H1 (cell line): ENCODE data around the gene AXIN2. TPM values are rescaled to one million over a fixed set of nuclear protein-coding genes. Genes with fewer than 3 reads are reported as not detected.

Source experiments
- CTCF ChIA-PET: fragments of 300-600 bp; sonication (Branson Sonifier 250); formaldehyde crosslinking; loops from one replicate; lab custom pipeline; 2021; ENCODE audit not compliant: partially characterized antibody; lab: Charles Lee
- POLR2A ChIA-PET: fragments of 300-600 bp; sonication (Branson Sonifier 250); formaldehyde crosslinking; loops from one replicate; lab custom pipeline; 2021; ENCODE audit warnings: inconsistent platforms; ENCODE audit not compliant: partially characterized antibody; lab: Charles Lee
- DNase-seq, 2 experiments: peaks; one replicate each; pipeline versions ENCODE4 v3.0.0 to v3.0.0-alpha.2; 2010 to 2022; ENCODE audit warnings: low spot score in 2 of 2, low read depth in 1 of 2, mixed read lengths in 1 of 2
- FAIRE-seq: peaks from 2 replicates; lab custom pipeline; 2011; peaks lifted over from hg19 to GRCh38; lab: Jason Lieb, UNC
- H2AFZ ChIP-seq: 2 replicates; pipeline ENCODE4 v1.8.1; 2012; ENCODE audit warnings: low read length, inconsistent platforms
- H2AK5ac ChIP-seq: 2 replicates; pipeline ENCODE4 v1.6.1; 2013; ENCODE audit warnings: low read depth, low read length
- H2BK120ac ChIP-seq: replicated peaks from 2 replicates; pipeline ENCODE3; 2013; ENCODE audit warnings: low read depth, low read length, inconsistent platforms
- H2BK12ac ChIP-seq: 2 replicates; pipeline ENCODE4 v1.6.1; 2013; ENCODE audit warnings: low read depth, low read length
- H2BK15ac ChIP-seq: 2 replicates; pipeline ENCODE4 v1.6.1; 2013; ENCODE audit warnings: low read length
- H2BK20ac ChIP-seq: 2 replicates; pipeline ENCODE4 v1.6.1; 2013; ENCODE audit warnings: low read length
- H2BK5ac ChIP-seq: 2 replicates; pipeline ENCODE4 v1.6.1; 2013; ENCODE audit warnings: low read depth, low read length
- H3K14ac ChIP-seq: 2 replicates; pipeline ENCODE4 v1.6.1; 2013; ENCODE audit warnings: inconsistent platforms; ENCODE audit not compliant: insufficient read length
- H3K18ac ChIP-seq: 2 replicates; pipeline ENCODE4 v1.6.1; 2013; ENCODE audit warnings: low read length; ENCODE audit errors: extremely low read depth
- H3K23ac ChIP-seq: 2 replicates; pipeline ENCODE4 v1.6.1; 2013; ENCODE audit warnings: inconsistent platforms; ENCODE audit not compliant: insufficient read length
- H3K23me2 ChIP-seq: 2 replicates; pipeline ENCODE4 v1.6.1; 2013; ENCODE audit warnings: low read depth, low read length
- H3K27ac ChIP-seq: 2 replicates; pipeline ENCODE4 v1.6.1; 2011; ENCODE audit warnings: low read depth, low read length, inconsistent platforms
- H3K27me3 ChIP-seq, 4 experiments: replicated peaks in 1 of 4; 1 replicate in 1 of 4; 2 replicates in 3 of 4; pipeline versions ENCODE4 v1.6.1 to v1.8.1; 2011 to 2013; ENCODE audit warnings: low read length in 3 of 4, mild to moderate bottlenecking in 3 of 4, inconsistent platforms in 2 of 4, mixed read lengths in 2 of 4, moderate library complexity in 1 of 4; ENCODE audit not compliant: control insufficient read depth in 3 of 4, insufficient read depth in 3 of 4; ENCODE audit errors: extremely low read depth in 1 of 4
- H3K36me3 ChIP-seq, 4 experiments: 2 replicates each; pipeline versions ENCODE4 v1.6.1 to v1.8.1; 2011 to 2013; ENCODE audit warnings: mild to moderate bottlenecking in 4 of 4, low read length in 3 of 4, moderate library complexity in 2 of 4, control low read depth in 1 of 4, inconsistent platforms in 1 of 4; ENCODE audit not compliant: insufficient read depth in 4 of 4, control insufficient read depth in 2 of 4
- H3K4ac ChIP-seq: replicated peaks from 2 replicates; pipeline ENCODE3; 2013; ENCODE audit warnings: low read length, low read depth, mixed read lengths, inconsistent platforms; ENCODE audit not compliant: insufficient read length
- H3K4me1 ChIP-seq, 4 experiments: replicated peaks in 1 of 4; 1 replicate in 1 of 4; 2 replicates in 3 of 4; pipeline versions ENCODE4 v1.6.1 to v1.8.1; 2011 to 2013; ENCODE audit warnings: low read length in 3 of 4, inconsistent platforms in 2 of 4, mixed read lengths in 1 of 4; ENCODE audit not compliant: insufficient read depth in 4 of 4, control insufficient read depth in 3 of 4
- H3K4me2 ChIP-seq, 2 experiments: 2 replicates each; pipeline versions ENCODE4 v1.6.1 to v1.8.1; 2011 to 2013; ENCODE audit warnings: low read depth in 2 of 2, low read length in 2 of 2, control low read depth in 1 of 2, inconsistent platforms in 1 of 2, mild to moderate bottlenecking in 1 of 2; ENCODE audit not compliant: insufficient read depth in 1 of 2
- H3K4me3 ChIP-seq, 4 experiments: fragments of 200-600, 300-600 bp in 1 of 4; sonication (generic), shearing (Covaris generic), sonication (Bioruptor Twin) in 1 of 4; 2 replicates each; pipeline versions ENCODE4 v1.5.1 to v1.8.1; 2011 to 2016; ENCODE audit warnings: low read length in 4 of 4, low read depth in 3 of 4, control low read depth in 2 of 4, inconsistent platforms in 2 of 4, mild to moderate bottlenecking in 2 of 4, mixed read lengths in 1 of 4, moderate library complexity in 1 of 4; ENCODE audit not compliant: insufficient read depth in 2 of 4; ENCODE audit errors: extremely low read depth in 1 of 4
- H3K56ac ChIP-seq: replicated peaks from 2 replicates; pipeline ENCODE3; 2013; ENCODE audit warnings: low read depth, mild to moderate bottlenecking, mixed read lengths, low read length, inconsistent platforms; ENCODE audit not compliant: insufficient read length
- H3K79me1 ChIP-seq: 2 replicates; pipeline ENCODE4 v1.6.1; 2013; ENCODE audit warnings: low read depth, low read length, control low read depth
- H3K79me2 ChIP-seq, 2 experiments: 2 replicates each; pipeline versions ENCODE4 v1.6.1 to v1.8.1; 2012 to 2013; ENCODE audit warnings: low read length in 2 of 2, mild to moderate bottlenecking in 2 of 2, inconsistent platforms in 1 of 2; ENCODE audit not compliant: insufficient read depth in 2 of 2, control insufficient read depth in 1 of 2
- H3K9ac ChIP-seq, 4 experiments: replicated peaks in 1 of 4; 1 replicate in 1 of 4; 2 replicates in 3 of 4; pipeline versions ENCODE4 v1.6.1 to v1.8.1; 2011 to 2013; ENCODE audit warnings: low read depth in 3 of 4, low read length in 3 of 4, control low read depth in 2 of 4, mild to moderate bottlenecking in 2 of 4, moderate library complexity in 2 of 4, inconsistent platforms in 1 of 4; ENCODE audit errors: extremely low read depth in 1 of 4
- H3K9me3 ChIP-seq, 2 experiments: 2 replicates each; pipeline versions ENCODE4 v1.6.1 to v1.8.1; 2012 to 2013; ENCODE audit warnings: mild to moderate bottlenecking in 2 of 2, moderate library complexity in 2 of 2, control low read depth in 1 of 2, inconsistent platforms in 1 of 2, low read depth in 1 of 2, low read length in 1 of 2, mixed read lengths in 1 of 2; ENCODE audit not compliant: insufficient read depth in 2 of 2
- H4K20me1 ChIP-seq, 2 experiments: replicated peaks in 1 of 2; 2 replicates each; pipeline versions ENCODE3 to v1.8.1; 2011 to 2013; ENCODE audit warnings: inconsistent platforms in 2 of 2, low read length in 2 of 2, mild to moderate bottlenecking in 1 of 2; ENCODE audit not compliant: insufficient read depth in 2 of 2, control insufficient read depth in 1 of 2
- H4K5ac ChIP-seq: 2 replicates; pipeline ENCODE4 v1.6.1; 2013; ENCODE audit warnings: low read length, low read depth, mixed read lengths, inconsistent platforms; ENCODE audit not compliant: insufficient read length
- H4K8ac ChIP-seq: 2 replicates; pipeline ENCODE4 v1.8.0; 2013; ENCODE audit warnings: mild to moderate bottlenecking, moderate library complexity, low read length, inconsistent platforms; ENCODE audit not compliant: insufficient read depth; ENCODE audit errors: extremely low read depth
- H4K91ac ChIP-seq: replicated peaks from 2 replicates; pipeline ENCODE3; 2013; ENCODE audit warnings: low read length, mixed read lengths, inconsistent platforms; ENCODE audit not compliant: insufficient read length
- TAF1 ChIP-seq: IDR thresholded peaks from 2 replicates; pipeline ENCODE4 v1.6.1; 2011; ENCODE audit warnings: mild to moderate bottlenecking, low read depth, low read length
- WGBS, 2 experiments: shearing (Covaris generic) in 1 of 2; methylation state at CpG; one replicate each; pipeline versions ENCODE4 v1.1.6 to v1.1.7; 2013 to 2015; ENCODE audit warnings: low lambda C conversion rate in 2 of 2, mixed read lengths in 2 of 2, inconsistent platforms in 1 of 2, low coverage in 1 of 2, missing lambda C conversion rate in 1 of 2; ENCODE audit not compliant: insufficient replicate concordance in 2 of 2, insufficient coverage in 1 of 2, insufficient read length in 1 of 2; ENCODE audit errors: extremely low coverage in 1 of 2, missing lambda C conversion rate in 1 of 2; 5-methylcytosine and 5-hydroxymethylcytosine counted together
- polyA plus RNA-seq, 7 experiments: library from polyadenylated mRNA; depleted of rRNA in 3 of 7; stranded (reverse) in 5 of 7; unstranded in 2 of 7; fragments of >200 nt in 5 of 7; fragments of 200-250 nt in 2 of 7; gene quantifications; 1 replicate in 5 of 7; 2 replicates in 1 of 7; 4 replicates in 1 of 7; pipeline versions ENCODE4 v1.2.1 to v1.2.3, GENCODE V29; 2011 to 2013; ENCODE audit warnings: missing spikeins in 2 of 7, mixed read lengths in 2 of 7
- total RNA-seq: library from RNA; stranded (reverse); fragmentation: NEBNext Ultra II Directional; extraction: Animal tissue kit (Norgen Biotek cat#: 25700); gene quantifications from 2 replicates; pipeline ENCODE4 v1.2.1, GENCODE V29; 2021

The AXIN2 gene
- total and polyA plus RNA-seq, 2 of the 8 experiments (the other 6 are each of a cell fraction or from before 2014, with no cell fraction given): 17.7 to 33.4 TPM

GRCh38 chr17:65556910-65557348, 4.5 kb downstream of the AXIN2 start:
- H3K27me3 ChIP-seq: peaks cover 0 to 2% (median 0%) of the 10 kb centered on the region in 4 experiments; a peak in 2 of 7 replicates
- H3K9me3 ChIP-seq: no peaks in the 10 kb centered on the region
- H2AK5ac ChIP-seq: no peak overlapping the region
- peak overlapping the region; percentile 15 to 92 (median 61); a peak in 5 of 8 replicates for H3K4me3 ChIP-seq
- peaks cover 27 to 37% of the 10 kb centered on the region in 2 experiments for H4K20me1 ChIP-seq
- H3K4ac ChIP-seq: no peak overlapping the region
- no peak overlapping the region for H4K5ac ChIP-seq
- H2BK12ac ChIP-seq: no peak overlapping the region
- H4K91ac ChIP-seq: no peak overlapping the region
- H2AFZ ChIP-seq: no peak overlapping the region
- H3K36me3 ChIP-seq: peaks cover 0 to 24% (median 13%) of the 10 kb centered on the region in 4 experiments; a peak in 6 of 8 replicates
- peaks cover 0 to 43% of the 10 kb centered on the region in 2 experiments for H3K79me2 ChIP-seq
- no peak overlapping the region for H3K56ac ChIP-seq
- peaks cover 16% of the 10 kb centered on the region; the same call in 1 of the 2 replicates for H3K79me1 ChIP-seq
- CTCF ChIA-PET: interaction anchor here (0.6 to 7.4 kb wide), 19 partner anchors 15 to 1520 kb away, joined by 3 to 62 read pairs (median 6); no protein-coding TSS in a partner anchor
- H2BK20ac ChIP-seq: no peak overlapping the region
- FAIRE-seq (no peak), DNase-seq (no peak)
- peak overlapping the region; percentile 88 to 95; a peak in 3 of 4 replicates for H3K4me2 ChIP-seq
- H3K14ac ChIP-seq: no peak overlapping the region
- H3K4me1 ChIP-seq: peaks cover 16 to 26% (median 23%) of the 10 kb centered on the region in 4 experiments
- no peak overlapping the region for H2BK120ac ChIP-seq
- H2BK5ac ChIP-seq: no peak overlapping the region
- no peak overlapping the region for H2BK15ac ChIP-seq
- no peak overlapping the region for H3K18ac ChIP-seq
- no peak overlapping the region for H3K27ac ChIP-seq
- H4K8ac ChIP-seq: no peak overlapping the region
- H3K23ac ChIP-seq: no peak overlapping the region
- WGBS, 2 experiments: 63% methylated on average over 4 of the region's 4 CpGs; no CpG with 5 or more reads in 1 of the 2 experiments
- POLR2A ChIA-PET: interaction anchor here (1.2 kb wide), 1 partner anchor 103 kb away, joined by 5 read pairs; no protein-coding TSS in a partner anchor
- no peak overlapping the region for H3K9ac ChIP-seq
- H3K23me2 ChIP-seq: peaks cover 9% of the 10 kb centered on the region
- no peak for TF ChIP-seq TAF1
